GM12873 (cell line): ENCODE results near the gene RAC2.
A peak's percentile ranks its signal among the peaks of the same experiment; 100 is the strongest.

Experiments
- TF ChIP-seq, protein P1 (sequence below): IDR thresholded peaks from 2 replicates; pipeline ENCODE4 v1.5.1; 2012; ENCODE audit warnings: low read depth, mild to moderate bottlenecking, moderate library complexity, low read length, control low read depth; ENCODE audit not compliant: insufficient read depth; ENCODE audit errors: missing control alignments

RAC2 gene

GRCh38 chr22:37224757-37225420 is 19.2 kb downstream of the RAC2 start:
- TF ChIP-seq, protein P1, sequence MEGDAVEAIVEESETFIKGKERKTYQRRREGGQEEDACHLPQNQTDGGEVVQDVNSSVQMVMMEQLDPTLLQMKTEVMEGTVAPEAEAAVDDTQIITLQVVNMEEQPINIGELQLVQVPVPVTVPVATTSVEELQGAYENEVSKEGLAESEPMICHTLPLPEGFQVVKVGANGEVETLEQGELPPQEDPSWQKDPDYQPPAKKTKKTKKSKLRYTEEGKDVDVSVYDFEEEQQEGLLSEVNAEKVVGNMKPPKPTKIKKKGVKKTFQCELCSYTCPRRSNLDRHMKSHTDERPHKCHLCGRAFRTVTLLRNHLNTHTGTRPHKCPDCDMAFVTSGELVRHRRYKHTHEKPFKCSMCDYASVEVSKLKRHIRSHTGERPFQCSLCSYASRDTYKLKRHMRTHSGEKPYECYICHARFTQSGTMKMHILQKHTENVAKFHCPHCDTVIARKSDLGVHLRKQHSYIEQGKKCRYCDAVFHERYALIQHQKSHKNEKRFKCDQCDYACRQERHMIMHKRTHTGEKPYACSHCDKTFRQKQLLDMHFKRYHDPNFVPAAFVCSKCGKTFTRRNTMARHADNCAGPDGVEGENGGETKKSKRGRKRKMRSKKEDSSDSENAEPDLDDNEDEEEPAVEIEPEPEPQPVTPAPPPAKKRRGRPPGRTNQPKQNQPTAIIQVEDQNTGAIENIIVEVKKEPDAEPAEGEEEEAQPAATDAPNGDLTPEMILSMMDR: no peak

GRCh38 chr22:37223965-37224551 is 20.0 kb downstream of the RAC2 start:
- TF ChIP-seq, protein P1: no peak

DNA sequence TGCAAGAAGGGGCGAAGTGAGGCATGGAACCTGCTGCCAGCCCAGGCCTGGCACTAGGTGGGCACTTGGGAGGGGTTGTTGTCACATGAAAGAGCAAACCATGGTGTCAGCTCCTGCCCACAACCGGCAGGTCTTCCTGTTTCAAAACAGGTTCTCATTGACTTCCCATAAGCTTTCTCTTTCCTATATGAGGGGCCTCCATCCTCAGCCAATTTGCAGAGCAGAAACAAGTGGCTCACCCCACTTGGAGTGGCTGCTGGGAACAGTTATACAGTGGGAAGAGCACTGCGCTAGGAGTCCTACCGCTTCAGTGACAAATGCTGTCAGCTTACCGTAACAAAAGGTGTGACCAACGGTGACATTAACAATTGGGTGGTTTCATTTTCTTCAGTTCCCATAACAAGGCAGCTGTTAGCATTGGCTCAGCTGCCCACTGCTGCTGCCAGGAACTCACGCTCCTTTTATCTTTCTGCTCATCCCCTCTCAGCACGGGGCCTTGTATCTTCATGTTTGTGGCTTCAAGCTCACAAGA is 21.6 kb downstream of the RAC2 start:
- TF ChIP-seq, protein P1: no peak

DNA sequence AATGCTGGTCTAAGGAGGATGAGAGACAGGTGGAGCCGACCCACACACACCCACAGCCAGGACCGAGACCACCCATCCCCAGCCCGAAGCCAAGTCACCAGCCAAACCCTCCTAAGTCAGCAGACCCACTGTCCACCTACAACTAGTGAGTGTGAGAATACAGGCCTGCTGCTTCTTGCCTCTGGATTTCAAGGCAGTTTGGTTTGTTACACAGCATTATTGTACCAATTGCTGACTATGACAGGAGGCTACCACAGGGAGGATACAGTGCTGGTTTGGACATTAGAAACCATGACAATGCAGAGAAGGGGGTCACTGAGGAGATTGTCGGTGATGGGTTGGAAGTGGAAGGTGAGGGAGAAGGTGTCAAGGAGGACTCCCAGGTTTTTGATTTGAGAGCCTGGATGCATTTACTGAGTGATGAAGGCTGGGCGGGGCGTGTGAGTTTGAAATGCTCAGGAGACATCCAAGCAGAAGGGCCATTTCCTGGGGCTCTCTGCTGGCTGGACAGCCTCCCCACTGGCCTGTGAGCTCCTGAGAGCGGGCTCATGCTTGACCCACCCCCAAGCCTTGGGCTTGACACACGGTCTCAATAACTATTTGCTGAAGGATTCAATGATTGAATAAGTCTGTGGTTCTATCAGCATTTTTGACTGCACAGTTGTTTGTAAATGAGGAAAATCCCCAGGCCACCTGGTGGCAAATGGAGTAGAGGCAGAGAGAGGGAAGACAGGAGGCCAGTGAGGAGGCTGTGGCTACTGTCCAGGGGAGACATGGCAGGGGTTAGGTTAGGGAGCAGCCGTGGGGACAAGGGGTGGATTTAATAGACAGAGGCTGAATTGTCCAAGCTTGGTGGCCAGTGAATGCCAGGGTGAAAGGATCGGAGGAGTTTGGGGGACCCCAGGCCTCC is 22.4 kb downstream of the RAC2 start:
- TF ChIP-seq, protein P1: peak; percentile 41

- TF ChIP-seq, protein P1: no peak
Measured at GRCh38 chr22:37220543-37220981, 23.5 kb downstream of the RAC2 start.

- TF ChIP-seq, protein P1: no peak
Measured at GRCh38 chr22:37219533-37219932, 24.5 kb downstream of the RAC2 start.
